A673 (cell line): ENCODE measurements around the gene KATNAL1. TPM values are rescaled to one million over a fixed set of nuclear protein-coding genes. Genes with fewer than 3 reads are reported as not detected.

Experiments
- BruUV-seq: library from RNA; stranded (reverse); fragments of 400-500 nt; replicated peaks from 2 replicates; lab custom pipeline; 2021; lab: Mats Ljungman, UMichigan
- CTCF ChIA-PET: fragments of 300-600 bp; sonication (Branson Sonifier 250); formaldehyde crosslinking; loops from one replicate; lab custom pipeline; 2022; ENCODE audit warnings: antibody characterized with exemption; lab: Charles Lee
- POLR2A ChIA-PET: fragments of 300-600 bp; sonication (Branson Sonifier 250); formaldehyde crosslinking; loops from one replicate; lab custom pipeline; 2022; ENCODE audit warnings: antibody characterized with exemption; ENCODE audit not compliant: low non-redundant PET; lab: Charles Lee
- DNase-seq: peaks from one replicate; pipeline ENCODE4 v3.0.0-alpha.2; 2015; ENCODE audit warnings: low spot score
- H3K27ac ChIP-seq: fragments of 200-600 bp; sonication (generic); 2 replicates; pipeline ENCODE4 v1.5.1; 2016; ENCODE audit warnings: mixed run types, low read depth, mild to moderate bottlenecking, mixed read lengths, antibody characterized with exemption, low read length; ENCODE audit not compliant: poor library complexity, severe bottlenecking
- H3K27me3 ChIP-seq: fragments of 200-600 bp; sonication (generic); replicated peaks from 2 replicates; pipeline ENCODE4 v1.6.1; 2017; ENCODE audit warnings: mixed run types, low read depth, mild to moderate bottlenecking, mixed read lengths, antibody characterized with exemption, low read length; ENCODE audit not compliant: insufficient read depth, poor library complexity
- H3K36me3 ChIP-seq: fragments of 200-600 bp; sonication (generic); 2 replicates; pipeline ENCODE4 v1.6.1; 2016; ENCODE audit warnings: mixed run types, mild to moderate bottlenecking, mixed read lengths, antibody characterized with exemption, low read length; ENCODE audit not compliant: insufficient read depth, poor library complexity, severe bottlenecking
- H3K4me1 ChIP-seq: fragments of 200-600 bp; sonication (generic); 2 replicates; pipeline ENCODE4 v1.6.1; 2017; ENCODE audit warnings: mixed run types, mild to moderate bottlenecking, mixed read lengths, antibody characterized with exemption, low read length; ENCODE audit not compliant: insufficient read depth, poor library complexity, severe bottlenecking
- H3K4me3 ChIP-seq: fragments of 200-600 bp; sonication (generic); 2 replicates; pipeline ENCODE4 v1.5.1; 2016; ENCODE audit warnings: low read depth, mixed run types, mild to moderate bottlenecking, mixed read lengths, low read length; ENCODE audit not compliant: poor library complexity, severe bottlenecking
- H3K9me3 ChIP-seq: fragments of 200-600 bp; sonication (generic); 2 replicates; pipeline ENCODE4 v1.6.1; 2016; ENCODE audit warnings: mixed run types, low read depth, mild to moderate bottlenecking, mixed read lengths, antibody characterized with exemption, low read length; ENCODE audit not compliant: poor library complexity, severe bottlenecking
- CTCF ChIP-seq: fragments of 300-800, 200-600 bp; sonication (generic); conservative IDR thresholded peaks from 2 replicates; pipeline ENCODE4 v1.5.1; 2017; ENCODE audit warnings: low read depth, mild to moderate bottlenecking, antibody characterized with exemption, low read length, moderate library complexity, mixed read lengths
- EZH2 ChIP-seq: fragments of 200-600 bp; sonication (generic); IDR thresholded peaks from 2 replicates; pipeline ENCODE4 v1.6.1; 2017; ENCODE audit warnings: borderline replicate concordance, low read depth, mild to moderate bottlenecking, mixed read lengths, antibody characterized with exemption, low read length; ENCODE audit not compliant: poor library complexity, severe bottlenecking
- intact Hi-C: fragments of 100-400 bp; cut with micrococcal nuclease; formaldehyde crosslinking; loops from one replicate; pipeline ENCODE4 v1.10.0; 2022; ENCODE audit not compliant: unreplicated experiment
- total RNA-seq: library from RNA; stranded (reverse); gene quantifications from 2 replicates; pipeline ENCODE4 v1.2.3, GENCODE V29; 2021

Gene KATNAL1
- total RNA-seq, 1 experiment from 2014 or later: 63.0 TPM

GRCh38 chr13:30186634-30187415 is 120.5 kb downstream of the KATNAL1 start:
- H3K27me3 ChIP-seq: no peaks in the 10 kb centered on the region
- DNase-seq: no peak
- peak overlapping the region; percentile 13 for H3K27ac ChIP-seq
- no TSS peak for BruUV-seq
- no peak overlapping the region for H3K4me3 ChIP-seq
- ChIA-PET POLR2A (interaction anchor here (0.6 kb wide), 1 partner anchor 15 kb away, joined by 3 read pairs; no protein-coding TSS in a partner anchor), CTCF (no interaction called here)
- H3K9me3 ChIP-seq: no peaks in the 10 kb centered on the region
- TF ChIP-seq EZH2 (no peak), CTCF (no peak)
- intact Hi-C loops: no loop called here
- peaks cover 12% of the 10 kb centered on the region for H3K4me1 ChIP-seq
- H3K36me3 ChIP-seq: no peaks in the 10 kb centered on the region

DNA sequence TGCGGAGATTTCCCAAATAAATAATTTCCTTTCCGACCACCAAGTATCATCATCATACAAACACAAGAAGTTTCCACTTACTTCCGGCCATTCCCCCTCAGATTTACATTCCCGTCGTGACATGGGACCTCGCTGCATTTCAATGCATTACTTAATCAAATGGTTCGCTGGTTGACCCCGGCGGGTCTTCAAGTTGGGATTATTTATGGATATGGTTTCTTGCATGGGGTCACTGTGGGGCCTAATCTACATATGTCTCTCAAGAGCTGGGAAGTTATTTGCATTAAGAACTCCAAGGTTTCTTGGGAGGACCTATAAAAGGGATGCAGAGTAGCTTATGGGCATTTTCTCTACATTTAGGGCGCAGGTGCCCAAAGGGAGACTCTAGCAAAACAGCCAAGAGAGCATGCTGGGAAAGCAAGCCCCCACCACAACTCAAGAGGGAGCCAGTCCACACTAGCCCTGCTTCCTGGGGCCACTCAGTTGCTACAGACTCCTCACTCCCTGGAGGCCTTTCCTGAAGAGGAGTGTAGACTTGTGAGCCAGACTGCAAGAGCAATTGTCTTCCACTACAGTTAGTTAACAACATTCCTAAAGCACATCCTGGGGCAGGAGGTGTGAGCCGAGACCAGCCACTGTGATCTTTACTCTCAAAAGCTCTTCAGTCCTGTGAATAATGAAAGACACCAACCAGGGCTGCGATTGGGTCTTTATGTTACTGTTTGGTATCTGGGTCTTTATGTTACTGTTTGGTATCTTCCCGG is 125.3 kb downstream of the KATNAL1 start:
- DNase-seq: no peak
- Histone ChIP-seq H3K27me3 (no peaks in the 10 kb centered on the region), H3K4me3 (no peak overlapping the region), H3K9me3 (no peaks in the 10 kb centered on the region), H3K36me3 (no peaks in the 10 kb centered on the region), H3K4me1 (peaks cover 10% of the 10 kb centered on the region), H3K27ac (no peak overlapping the region)
- TF ChIP-seq EZH2 (no peak), CTCF (no peak)
- no TSS peak for BruUV-seq
- ChIA-PET CTCF (no interaction called here), POLR2A (no interaction called here)
- intact Hi-C loops: no loop called here

DNA sequence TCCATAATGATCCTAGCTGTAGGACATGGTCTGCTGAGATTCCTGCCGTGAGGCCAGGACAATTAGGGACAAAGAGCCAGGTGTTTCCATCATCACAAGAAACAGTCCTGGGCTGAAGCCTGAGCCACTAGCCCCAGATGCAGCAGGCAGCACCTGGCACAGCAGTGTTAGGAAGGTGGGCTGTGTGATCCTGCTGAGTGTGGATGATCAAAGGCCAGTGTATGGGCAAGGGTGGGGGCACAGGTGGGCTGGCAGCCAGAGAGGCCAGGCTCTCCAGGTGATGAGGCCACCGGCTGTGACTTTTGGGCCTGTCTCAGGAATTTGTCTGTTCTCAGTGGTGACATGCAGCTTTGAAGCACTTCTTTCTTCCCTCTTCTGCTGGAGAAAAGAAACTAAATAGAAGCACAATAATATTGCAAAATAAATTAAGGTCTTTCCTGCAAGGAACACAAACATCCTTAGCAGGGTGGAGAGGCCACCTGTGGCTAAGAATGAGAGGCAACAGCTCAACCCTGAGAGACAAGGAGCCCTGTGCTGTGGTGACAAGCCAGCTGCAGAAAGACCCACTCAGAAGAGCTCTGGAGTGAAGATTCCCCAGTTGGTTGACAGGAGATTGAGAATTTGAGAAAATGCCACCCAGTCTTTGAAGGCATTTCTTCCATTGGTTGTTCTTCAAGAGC is 127.6 kb downstream of the KATNAL1 start:
- no peak overlapping the region for H3K27ac ChIP-seq
- ChIA-PET CTCF (no interaction called here), POLR2A (no interaction called here)
- BruUV-seq: no TSS peak
- no peak for TF ChIP-seq EZH2
- TF ChIP-seq CTCF: no peak
- no peaks in the 10 kb centered on the region for H3K36me3 ChIP-seq
- H3K4me3 ChIP-seq: no peak overlapping the region
- intact Hi-C loops: no loop called here
- H3K4me1 ChIP-seq: no peaks in the 10 kb centered on the region
- no peaks in the 10 kb centered on the region for H3K9me3 ChIP-seq
- DNase-seq: no peak
- no peaks in the 10 kb centered on the region for H3K27me3 ChIP-seq
